OCI-M2 (cell line): Measurements from ENCODE around the gene ORAI2.
"Not testable (repeated sequence)": the region's sequence is repeated elsewhere in the genome, so short reads cannot be mapped to it uniquely, and the experiment has no call there.

ENCODE experiments used
- DNase-seq: peaks from one replicate; lab custom pipeline; 2025; ENCODE audit not compliant: unreplicated experiment; lab: John Stamatoyannopoulos, UW

The ORAI2 gene

DNA sequence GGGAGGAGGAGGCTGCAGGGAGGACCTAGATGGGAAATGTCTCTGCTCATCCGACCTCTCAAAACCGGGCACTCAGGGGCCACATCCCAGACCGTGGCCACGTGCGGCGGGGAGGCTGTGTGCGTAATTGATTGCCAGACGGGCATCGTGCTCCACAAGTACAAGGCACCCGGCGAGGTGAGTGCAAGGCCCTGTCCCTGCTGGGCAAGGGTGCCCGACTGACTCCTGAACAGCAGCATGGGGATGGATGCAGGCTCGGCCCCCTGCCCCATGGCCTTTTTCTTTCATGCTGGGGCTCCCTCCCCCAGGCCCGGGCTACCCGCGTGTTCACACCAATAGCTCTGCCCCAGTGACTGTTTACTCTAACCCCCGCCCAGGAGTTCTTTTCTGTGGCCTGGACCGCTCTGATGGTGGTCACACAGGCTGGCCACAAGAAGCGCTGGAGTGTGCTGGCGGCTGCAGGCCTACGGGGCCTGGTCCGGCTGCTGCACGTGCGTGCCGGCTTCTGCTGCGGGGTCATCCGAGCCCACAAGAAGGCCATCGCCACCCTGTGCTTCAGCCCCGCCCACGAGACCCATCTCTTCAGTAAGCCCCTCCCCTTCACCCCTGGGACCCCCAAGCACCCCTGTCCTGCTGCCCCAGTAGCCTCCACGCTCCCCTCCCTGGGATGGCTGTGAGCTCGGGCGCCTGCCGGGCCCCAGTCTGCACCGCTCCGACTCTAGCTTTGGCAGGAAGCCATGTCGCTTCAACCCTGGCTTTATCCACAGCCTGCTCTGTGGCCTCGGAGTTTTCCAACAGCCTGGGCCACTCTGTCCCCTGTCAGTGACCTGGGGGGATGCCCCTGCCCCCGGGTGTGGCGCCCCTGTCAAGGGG, 35.3 kb downstream of the ORAI2 start:
- no peak for DNase-seq

DNA sequence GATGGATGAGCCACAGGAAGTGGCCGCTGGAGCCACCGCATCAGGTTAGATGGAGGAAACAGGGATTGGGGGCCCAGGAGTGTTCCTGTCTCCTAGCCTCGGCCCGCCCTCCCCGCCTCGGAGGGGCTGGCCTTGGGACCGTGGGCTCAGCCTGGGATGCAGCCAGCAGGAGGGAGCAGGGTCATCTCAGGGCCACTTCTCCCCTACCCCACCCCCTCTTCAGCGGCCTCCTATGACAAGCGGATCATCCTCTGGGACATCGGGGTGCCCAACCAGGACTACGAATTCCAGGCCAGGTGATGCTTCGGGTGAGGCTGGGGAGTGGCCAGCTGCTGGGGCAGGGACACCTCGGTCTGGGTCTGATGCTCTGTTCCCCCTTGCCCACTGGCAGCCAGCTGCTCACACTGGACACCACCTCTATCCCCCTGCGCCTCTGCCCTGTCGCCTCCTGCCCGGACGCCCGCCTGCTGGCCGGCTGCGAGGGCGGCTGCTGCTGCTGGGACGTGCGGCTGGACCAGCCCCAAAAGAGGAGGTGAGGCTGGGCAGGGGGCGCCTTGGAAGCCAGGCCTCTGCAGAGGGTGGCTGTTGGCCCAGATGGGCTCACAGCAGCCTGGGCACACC, 36.1 kb downstream of the ORAI2 start:
- DNase-seq, result no peak

DNA sequence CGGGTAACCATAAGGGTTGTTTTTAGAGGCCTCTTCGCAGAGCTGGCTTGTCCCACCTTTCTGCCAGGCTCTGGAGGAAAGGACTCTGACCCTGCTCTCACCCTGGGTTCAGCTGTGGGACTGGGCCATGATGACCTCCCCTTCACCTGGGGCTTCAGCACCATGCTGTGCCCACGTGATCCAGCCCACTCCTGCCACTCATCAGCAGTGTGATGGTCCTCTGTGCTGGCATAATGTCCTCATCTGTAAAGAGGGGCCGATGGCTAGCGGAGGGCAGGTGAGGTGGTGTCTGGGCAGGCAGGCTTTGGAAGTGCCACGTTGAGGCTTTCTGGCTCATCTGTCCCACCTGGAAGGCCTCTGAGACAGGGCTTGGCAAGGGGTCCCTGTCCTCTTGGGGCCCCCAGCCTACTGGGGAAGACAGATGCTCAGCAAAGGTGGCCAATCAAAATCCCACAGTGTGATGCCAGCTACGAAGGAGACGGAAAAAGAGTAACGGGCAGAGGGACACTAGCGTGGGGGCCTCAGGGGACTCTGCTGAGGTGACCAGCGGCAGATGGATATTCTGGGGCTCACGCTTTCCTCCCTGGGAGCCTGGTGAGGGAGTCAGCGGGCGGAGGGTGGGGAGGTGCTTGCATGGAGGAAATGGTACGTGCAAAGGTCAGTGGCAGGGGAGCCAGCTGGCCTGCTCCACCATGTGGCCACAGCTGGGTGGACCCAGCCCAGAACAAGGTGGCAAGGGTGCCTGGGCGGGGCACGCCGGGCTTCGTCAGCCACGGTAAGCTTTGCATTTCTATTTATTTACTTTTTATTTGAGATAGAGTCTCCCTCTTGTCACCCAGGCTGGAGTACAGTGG, 36.8 kb downstream of the ORAI2 start:
- DNase-seq, result no peak

DNA sequence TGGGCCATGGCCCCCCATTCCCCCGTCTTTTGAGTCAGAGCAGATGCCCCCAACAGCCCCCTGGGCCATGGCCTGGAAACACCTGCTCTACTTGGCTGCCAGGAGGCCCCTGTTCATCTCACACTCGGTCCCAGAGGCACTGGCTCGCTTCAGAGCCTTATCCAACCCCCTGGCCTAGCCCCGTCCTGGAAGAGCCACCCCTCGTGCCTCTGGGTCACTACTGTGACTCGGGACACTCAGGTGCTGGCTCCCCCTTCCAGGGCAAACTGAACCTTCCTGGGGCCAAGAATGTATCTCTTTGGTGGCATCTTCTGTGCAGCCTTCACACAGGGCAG, 38.4 kb downstream of the ORAI2 start:
- no peak for DNase-seq

DNA sequence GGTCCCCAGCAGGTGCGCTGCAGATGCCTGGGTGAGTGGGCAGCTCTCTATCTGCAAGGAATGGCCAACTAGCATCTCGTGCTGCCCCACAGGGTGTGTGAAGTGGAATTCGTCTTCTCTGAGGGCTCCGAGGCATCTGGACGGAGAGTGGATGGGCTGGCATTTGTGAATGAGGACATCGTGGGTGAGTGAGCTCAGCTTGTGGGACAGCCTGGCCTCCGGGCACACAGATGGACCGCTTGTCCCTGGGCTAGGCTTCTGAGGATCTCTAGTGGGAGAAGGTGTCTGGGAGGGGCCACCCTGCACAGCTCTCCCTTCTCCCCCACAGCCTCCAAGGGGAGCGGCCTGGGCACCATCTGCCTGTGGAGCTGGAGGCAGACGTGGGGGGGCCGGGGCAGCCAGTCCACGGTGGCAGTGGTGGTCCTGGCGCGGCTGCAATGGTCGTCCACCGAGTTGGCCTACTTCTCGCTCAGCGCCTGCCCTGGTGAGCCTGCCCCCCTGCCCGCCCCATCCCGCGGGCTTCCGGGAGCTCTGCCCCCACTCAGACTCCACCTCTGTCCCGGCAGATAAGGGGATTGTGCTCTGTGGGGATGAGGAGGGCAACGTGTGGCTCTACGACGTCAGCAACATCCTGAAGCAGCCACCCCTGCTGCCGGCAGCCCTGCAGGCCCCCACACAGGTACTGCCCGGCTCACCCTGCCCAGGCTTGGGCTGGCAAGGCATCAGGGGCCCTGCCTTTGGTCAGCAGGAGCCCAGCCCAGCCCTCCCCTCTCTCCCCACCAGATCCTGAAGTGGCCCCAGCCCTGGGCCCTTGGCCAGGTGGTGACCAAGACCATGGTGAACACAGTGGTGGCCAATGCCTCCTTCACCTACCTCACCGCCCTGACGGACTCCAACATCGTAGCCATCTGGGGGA, 39.0 kb downstream of the ORAI2 start:
- no peak for DNase-seq

DNA sequence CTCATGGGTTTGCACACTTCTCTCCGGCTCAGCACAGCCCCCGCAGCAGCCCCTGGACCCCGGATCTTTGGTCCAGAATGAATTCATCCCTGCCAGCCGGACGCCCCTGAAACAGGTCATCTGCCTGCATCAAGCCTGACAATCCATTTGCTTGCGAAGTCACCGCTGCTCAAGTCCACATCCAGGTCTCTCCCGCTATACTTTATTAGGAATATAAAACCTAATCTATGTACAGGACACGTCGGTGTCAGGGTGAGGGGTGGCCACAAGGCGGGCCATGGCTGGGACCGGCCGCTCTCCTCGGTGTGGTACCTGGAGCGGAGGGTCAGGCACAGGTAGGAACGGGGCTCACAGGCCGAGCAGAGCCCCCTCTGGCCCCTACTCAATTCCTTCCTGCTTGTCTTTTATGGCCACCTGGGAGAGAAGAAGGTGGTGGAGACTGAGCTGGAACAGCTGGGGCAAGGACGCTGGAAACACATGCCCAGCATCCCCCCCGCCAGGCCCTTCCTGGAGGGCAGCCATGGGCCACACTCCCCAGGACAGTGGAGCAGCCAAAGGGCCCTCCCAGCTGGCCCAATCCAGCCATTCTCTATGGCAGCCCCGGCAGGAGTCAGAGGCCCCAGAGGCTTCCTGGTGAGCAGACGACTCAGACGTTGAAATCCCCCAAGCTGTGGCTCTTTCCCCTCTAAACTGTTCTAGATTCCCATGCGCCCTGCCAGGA, 40.1 kb downstream of the ORAI2 start:
- no peak for DNase-seq

DNA sequence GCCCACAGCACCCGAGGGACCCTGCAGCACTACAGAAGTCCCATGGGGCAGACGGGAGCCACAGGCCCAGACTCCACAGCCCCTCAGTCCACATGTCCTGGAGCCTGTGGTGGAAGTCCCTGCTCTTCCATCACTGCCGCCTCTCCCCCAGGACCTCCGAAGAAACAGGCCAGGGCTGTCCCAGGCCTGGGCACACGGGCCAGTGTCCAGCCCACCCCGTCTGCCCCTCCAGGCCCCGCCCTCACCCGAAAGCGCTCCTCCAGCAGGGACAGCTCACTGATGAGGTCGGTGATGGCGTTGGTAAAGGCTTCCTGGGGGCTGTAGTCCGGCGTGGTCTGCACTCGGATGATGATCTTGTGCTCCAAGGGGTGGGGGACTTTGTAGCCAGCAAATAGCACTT, 40.7 kb downstream of the ORAI2 start:
- not testable (repeated sequence) for DNase-seq

DNA sequence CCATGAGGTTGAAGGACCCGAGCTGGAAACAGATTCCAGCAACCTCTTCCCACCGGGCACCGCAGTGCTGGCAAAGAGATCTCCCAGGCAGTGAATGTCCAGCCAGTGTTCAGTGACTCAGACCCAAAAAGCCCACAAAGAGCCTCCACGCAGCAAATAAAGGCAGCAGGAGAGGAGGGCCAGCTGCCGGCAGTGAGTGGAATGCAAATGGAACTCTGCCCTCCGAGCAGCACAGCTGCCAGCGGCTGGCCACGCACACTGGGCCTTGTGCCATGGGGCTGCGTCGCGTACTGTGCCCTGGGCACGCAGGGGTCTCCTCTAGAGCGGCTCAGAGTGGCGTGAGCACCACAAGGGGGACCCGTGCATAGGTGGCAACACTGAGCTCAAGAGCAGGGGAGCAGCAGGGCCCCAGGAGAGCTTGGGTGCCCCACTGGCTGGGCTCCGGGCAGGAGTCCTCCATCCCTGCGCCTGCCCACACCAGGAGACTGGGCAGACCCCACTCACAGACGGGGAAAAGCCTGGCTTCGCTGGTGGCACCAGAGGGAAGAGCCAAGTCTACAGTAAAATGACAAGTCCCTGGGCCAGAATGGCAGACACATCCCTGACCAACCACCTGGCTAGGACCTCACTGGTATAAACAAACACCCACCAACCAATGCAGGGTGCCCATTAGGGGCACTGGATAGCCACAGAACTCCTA, 41.5 kb downstream of the ORAI2 start:
- not testable (repeated sequence) for DNase-seq

DNA sequence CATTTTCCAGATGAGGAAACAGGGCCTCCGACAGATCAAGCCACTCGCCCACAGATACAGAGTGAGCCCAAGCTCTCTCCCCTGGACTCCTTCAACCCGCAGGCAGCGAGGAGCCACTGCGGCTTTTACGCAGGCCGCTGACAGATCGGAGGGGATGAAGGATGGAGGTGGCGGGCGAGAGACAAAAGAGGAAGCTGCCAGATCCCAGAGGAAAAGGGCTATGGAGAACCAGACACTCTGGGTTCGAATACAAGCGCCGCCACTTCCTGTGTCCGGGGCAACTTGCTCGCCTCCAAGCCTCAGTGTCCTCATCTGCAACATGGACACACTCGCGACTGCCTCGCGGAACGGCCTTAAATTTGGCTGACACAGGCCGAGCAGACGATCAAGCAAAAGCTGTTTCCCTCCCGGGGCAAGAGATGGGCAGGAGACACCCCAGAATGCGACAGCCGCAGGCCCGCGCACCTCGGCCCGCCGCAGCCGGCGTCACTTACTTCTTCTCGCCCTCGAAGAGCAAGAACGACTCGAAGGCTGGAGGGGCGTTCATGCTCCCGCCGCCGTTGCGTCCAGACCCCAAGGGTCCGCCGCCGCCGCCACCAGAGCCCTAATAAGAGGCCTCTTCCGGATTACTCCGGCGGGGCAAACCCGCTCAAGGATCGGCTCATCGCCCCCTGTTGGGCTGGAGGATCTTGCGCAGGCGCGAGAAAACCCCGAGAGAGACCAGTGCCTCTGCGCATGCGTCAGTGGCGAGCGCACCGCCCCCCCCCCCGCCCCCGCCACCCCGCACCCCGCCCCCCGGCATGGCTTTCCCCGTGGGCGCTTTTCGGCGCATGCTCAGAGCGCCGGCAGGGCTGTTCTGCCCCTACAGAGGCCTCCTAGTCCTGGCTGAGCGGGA, 45.2 kb downstream of the ORAI2 start, which contains the start of gene POLR2J:
Gene POLR2J (minus strand): TSS at position 609 of the 895 bp plus-strand sequence. CDS start 62 bp downstream, at position 547.
- not testable (repeated sequence) for DNase-seq

DNA sequence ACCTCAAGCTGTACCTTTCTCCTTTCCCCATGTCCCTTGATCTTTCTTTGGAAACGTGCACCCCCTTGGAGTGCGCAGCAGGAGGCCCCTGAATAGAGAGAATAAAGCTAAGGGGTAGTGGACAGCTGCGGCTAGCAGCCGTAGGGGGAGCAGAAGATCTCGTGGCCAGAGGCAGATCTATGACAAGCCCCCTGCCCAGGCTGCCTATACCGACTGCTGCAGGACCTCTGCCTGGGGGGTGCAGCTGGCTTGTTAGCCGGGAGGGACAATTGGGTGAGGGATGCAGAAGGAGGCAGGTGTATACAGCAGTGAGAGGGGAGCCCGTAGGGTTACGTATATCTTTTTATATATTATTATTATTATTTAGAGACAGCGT, 45.8 kb downstream of the ORAI2 start:
- DNase-seq, result not testable (repeated sequence)

DNA sequence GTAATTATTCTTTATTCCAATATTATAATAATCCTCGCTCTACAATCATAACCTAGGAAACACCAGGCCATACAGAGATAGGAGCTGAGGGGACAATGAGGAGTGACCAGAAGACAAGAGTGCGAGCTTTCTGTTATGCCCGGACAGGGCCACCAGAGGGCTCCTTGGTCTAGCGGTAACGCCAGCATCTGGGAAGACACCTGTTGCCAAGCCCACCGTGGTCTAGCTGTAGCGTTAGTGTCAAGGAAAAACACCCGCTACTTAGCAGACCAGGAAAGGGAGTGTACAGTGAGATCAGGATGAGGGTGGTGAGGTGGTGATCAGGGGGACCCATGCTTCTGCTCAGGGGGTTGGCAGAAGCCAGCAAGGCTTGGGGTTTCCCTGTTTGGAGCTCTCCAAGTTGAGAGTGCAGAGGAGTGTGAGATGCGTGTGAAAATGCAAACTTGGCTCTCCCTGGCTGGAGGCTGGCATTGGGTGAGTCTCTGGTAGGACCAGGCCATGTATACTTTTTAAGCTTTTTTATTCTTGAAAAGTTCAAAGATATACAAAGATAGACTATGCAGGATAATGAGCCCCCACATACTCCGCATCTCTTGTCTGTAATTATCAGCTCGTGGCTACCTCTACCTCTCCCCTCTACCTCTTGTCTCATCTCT, 46.7 kb downstream of the ORAI2 start:
- DNase-seq, result not testable (repeated sequence)

DNA sequence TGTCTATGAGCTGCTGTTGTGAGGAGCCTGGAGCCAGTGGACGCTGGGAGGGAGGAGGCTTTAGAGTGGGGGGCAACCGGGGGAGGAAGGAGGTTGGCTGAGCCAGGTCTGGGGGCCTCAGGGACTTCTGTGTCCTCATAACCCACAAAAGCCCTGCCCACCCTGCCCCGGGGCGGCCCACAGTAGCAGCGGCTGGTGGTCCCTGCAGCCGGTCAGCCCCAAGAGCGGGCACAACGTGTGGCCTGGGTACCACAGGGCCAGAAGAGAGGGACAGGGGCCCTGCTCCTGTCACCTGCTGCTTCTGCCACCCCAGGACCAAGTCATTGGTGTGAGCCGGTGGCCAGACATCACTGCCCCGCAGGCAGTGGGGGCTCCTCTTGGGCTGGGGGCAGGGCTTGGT, 48.6 kb downstream of the ORAI2 start:
- DNase-seq, result not testable (repeated sequence)

DNA sequence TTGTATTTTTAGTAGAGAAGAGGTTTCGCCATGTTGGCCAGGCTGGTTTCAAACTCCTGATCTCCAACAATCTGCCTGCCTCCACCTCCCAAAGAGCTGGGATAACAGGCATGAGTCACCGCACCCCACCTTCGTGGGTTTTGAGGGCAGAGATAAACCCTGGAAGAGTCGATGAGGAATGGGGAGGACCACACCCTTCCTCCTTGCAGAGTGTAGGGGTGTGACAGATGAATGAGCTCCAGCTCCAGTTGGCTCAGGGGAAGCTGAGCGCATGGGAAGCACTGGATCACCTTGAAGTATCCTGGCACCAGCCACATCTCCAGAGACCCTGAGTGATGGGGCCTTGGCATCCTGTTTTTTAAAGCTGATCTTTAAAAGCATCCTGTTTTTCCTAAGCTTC, 50.9 kb downstream of the ORAI2 start:
- DNase-seq, result not testable (repeated sequence)

DNA sequence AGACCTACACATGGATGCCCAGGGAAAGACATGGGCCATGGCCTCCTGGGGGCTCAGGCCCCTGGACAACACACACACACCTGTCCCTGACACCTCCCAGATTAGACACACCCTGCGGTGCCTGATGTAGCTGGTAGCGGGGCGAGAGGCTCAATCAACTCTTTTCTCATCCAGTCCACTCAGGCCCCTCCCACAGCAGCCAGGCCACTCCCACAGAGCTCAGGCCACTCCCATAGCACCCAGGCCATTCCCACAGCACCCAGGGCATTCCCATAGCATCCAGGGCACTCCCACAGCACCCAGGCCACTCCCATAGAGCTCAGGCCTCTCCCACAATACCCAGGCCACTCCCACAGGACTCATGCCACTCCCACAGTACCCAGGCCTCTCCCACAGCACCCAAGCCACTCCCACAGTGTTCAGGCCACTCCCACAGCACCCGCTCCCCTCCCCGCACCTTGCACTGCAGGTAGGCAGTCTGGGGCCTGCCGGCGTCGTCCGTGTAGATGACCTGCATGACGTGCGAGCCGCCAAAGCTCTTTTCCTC, 57.2 kb downstream of the ORAI2 start:
- not testable (repeated sequence) for DNase-seq

DNA sequence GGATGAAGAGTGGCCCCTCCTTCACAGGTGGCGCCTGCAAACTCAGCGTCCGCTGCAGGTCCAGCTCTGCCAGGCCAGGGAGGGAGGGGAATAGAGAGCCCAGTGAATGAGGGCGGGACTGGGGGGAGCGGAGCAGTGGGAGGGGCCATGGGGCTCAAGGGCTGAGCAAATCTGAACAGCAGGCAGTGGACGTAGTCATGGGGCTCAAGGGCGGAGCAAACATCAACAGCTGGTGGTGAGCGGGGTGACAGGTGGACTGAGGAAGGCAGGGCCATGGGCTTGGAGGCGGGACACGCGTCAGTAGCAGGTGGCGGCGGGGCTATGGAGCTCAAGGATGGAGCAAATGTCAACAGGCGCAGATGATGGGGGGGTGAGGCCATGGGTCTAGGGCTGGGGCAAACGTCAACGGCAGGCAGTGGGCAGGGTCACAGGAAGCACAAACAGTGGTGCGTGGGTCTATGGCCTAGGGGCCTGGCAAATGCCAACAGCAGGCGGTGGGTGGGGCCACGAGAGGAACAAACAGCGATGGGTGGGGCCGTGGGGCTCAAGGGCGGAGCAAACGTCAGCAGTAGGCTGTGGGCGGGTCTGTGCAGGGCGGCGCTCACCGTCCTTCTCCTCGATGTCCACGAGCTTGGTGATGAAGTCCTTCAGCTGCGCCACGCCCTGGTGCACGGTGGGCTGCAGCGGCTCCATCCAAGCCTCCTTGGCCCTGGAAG, 60.0 kb downstream of the ORAI2 start:
- not testable (repeated sequence) for DNase-seq

DNA sequence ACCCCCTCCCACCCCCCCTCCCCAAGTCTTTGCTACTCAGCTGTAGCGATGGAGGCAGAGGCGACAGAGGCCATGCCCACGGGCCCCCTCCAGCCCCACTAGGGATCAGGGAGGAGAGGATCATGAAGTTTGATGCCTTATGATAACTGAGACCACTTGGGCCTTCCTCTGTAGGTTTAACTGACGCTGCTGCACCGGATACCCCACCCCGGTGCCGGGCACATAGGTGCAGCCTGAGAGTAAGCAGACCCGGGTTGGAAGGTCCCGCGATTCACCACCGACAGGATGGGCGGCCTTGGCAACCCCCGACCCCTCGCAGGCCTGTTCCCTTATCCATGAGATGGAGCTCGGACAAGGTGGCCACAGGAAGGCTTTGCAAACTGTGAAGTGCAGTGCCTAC, 60.7 kb downstream of the ORAI2 start:
- not testable (repeated sequence) for DNase-seq
